SU-DHL-6 (cell line): ENCODE results near the gene ZNF664.

Source experiments
- H2AFZ ChIP-seq: fragments of 200-600 bp; sonication (generic); 2 replicates; pipeline ENCODE4 v1.6.1; 2014; ENCODE audit warnings: low read depth, mild to moderate bottlenecking, moderate library complexity, mixed read lengths, antibody characterized with exemption, low read length; ENCODE audit not compliant: severe bottlenecking
- H3F3A ChIP-seq: fragments of 200-600 bp; shearing (Covaris generic); 2 replicates; pipeline ENCODE4 v1.6.0; 2016; ENCODE audit warnings: antibody characterized with exemption, mild to moderate bottlenecking; ENCODE audit not compliant: insufficient read depth
- H3K27ac ChIP-seq: fragments of 200-600 bp; sonication (generic); 2 replicates; pipeline ENCODE4 v1.5.1; 2016; ENCODE audit warnings: low read depth, mild to moderate bottlenecking, low read length, moderate library complexity, mixed read lengths
- H3K27me3 ChIP-seq: fragments of 200-600 bp; sonication (generic), shearing (Covaris generic); 2 replicates; pipeline ENCODE4 v1.6.0; 2014; ENCODE audit warnings: mild to moderate bottlenecking, low read length
- H3K36me3 ChIP-seq: fragments of 200-600 bp; sonication (generic); 2 replicates; pipeline ENCODE4 v1.6.1; 2014; ENCODE audit warnings: mild to moderate bottlenecking, low read length, mixed read lengths
- H3K4me2 ChIP-seq: fragments of 300-600, 200-600 bp; shearing (Covaris generic), sonication (generic); 2 replicates; pipeline ENCODE4 v1.6.0; 2014; ENCODE audit warnings: low read length, low read depth, mild to moderate bottlenecking; ENCODE audit not compliant: poor library complexity, severe bottlenecking
- H3K4me3 ChIP-seq: fragments of 200-600 bp; sonication (generic); 2 replicates; pipeline ENCODE4 v1.5.1; 2014; ENCODE audit warnings: antibody characterized with exemption, low read length, mild to moderate bottlenecking, mixed read lengths; ENCODE audit not compliant: insufficient read depth, poor library complexity, severe bottlenecking
- H3K79me2 ChIP-seq: fragments of 200-600 bp; sonication (generic); 2 replicates; pipeline ENCODE4 v1.6.1; 2014; ENCODE audit warnings: mild to moderate bottlenecking, low read length, moderate library complexity; ENCODE audit not compliant: insufficient read depth
- H3K9ac ChIP-seq: fragments of 200-600 bp; sonication (generic); 2 replicates; pipeline ENCODE4 v1.7.0; 2014; ENCODE audit warnings: mild to moderate bottlenecking, low read length
- H3K9me2 ChIP-seq: fragments of 200-600 bp; sonication (generic); replicated peaks from 2 replicates; pipeline ENCODE4 v1.6.1; 2014; ENCODE audit warnings: low read length; ENCODE audit not compliant: insufficient read depth
- H3K9me3 ChIP-seq: fragments of 200-600 bp; sonication (generic); 2 replicates; pipeline ENCODE4 v1.6.1; 2014; ENCODE audit warnings: low read length, mixed read lengths; ENCODE audit not compliant: insufficient read depth
- H4K20me1 ChIP-seq: fragments of 200-600 bp; sonication (generic); 2 replicates; pipeline ENCODE4 v1.6.1; 2014; ENCODE audit warnings: low read depth, mild to moderate bottlenecking, antibody characterized with exemption, low read length, moderate library complexity, mixed read lengths
- CTCF ChIP-seq: fragments of 200-600 bp; sonication (generic); IDR thresholded peaks from one replicate; pipeline ENCODE4 v1.5.1; 2017; ENCODE audit warnings: antibody characterized with exemption, mild to moderate bottlenecking, low read length, moderate library complexity; ENCODE audit not compliant: insufficient read depth, poor library complexity, severe bottlenecking
- EZH2phosphoT487 ChIP-seq: fragments of 200-600 bp; sonication (generic), shearing (Covaris generic); conservative IDR thresholded peaks from 2 replicates; pipeline ENCODE4 v1.6.1; 2018; ENCODE audit warnings: mild to moderate bottlenecking, antibody characterized with exemption, low read length, moderate library complexity, mixed read lengths

Gene ZNF664

GRCh38 chr12:123996581-123996980 is 23.6 kb downstream of the ZNF664 start:
- H3K9me3 ChIP-seq = no peaks in the 10 kb centered on the region
- H3K79me2 ChIP-seq = no peaks in the 10 kb centered on the region
- no peak overlapping the region for H2AFZ ChIP-seq
- no peaks in the 10 kb centered on the region for H3K36me3 ChIP-seq
- no peak overlapping the region for H3K4me2 ChIP-seq
- H3F3A ChIP-seq = no peaks in the 10 kb centered on the region
- H4K20me1 ChIP-seq = no peaks in the 10 kb centered on the region
- TF ChIP-seq CTCF = no peak
- no peak for TF ChIP-seq EZH2phosphoT487
- H3K9me2 ChIP-seq = no peaks in the 10 kb centered on the region
- H3K27ac ChIP-seq = no peak overlapping the region
- no peaks in the 10 kb centered on the region for H3K27me3 ChIP-seq
- H3K9ac ChIP-seq = no peak overlapping the region
- no peak overlapping the region for H3K4me3 ChIP-seq

- H3K79me2 ChIP-seq = no peaks in the 10 kb centered on the region
- no peaks in the 10 kb centered on the region for H3F3A ChIP-seq
- no peak overlapping the region for H3K4me2 ChIP-seq
- H4K20me1 ChIP-seq = no peaks in the 10 kb centered on the region
- no peaks in the 10 kb centered on the region for H3K36me3 ChIP-seq
- no peaks in the 10 kb centered on the region for H3K9me3 ChIP-seq
- H3K4me3 ChIP-seq = no peak overlapping the region
- H2AFZ ChIP-seq = no peak overlapping the region
- no peak overlapping the region for H3K9ac ChIP-seq
- no peaks in the 10 kb centered on the region for H3K27me3 ChIP-seq
- no peaks in the 10 kb centered on the region for H3K9me2 ChIP-seq
- no peak overlapping the region for H3K27ac ChIP-seq
- TF ChIP-seq EZH2phosphoT487 (no peak), CTCF (no peak)
Observed at GRCh38 chr12:123997033-123997822, 24.2 kb downstream of the ZNF664 start.

- H3F3A ChIP-seq = no peaks in the 10 kb centered on the region
Observed at GRCh38 chr12:123997908-123998307, 24.9 kb downstream of the ZNF664 start.

More at GRCh38 chr12:123997908-123998307, 24.9 kb downstream of the ZNF664 start:
- Histone ChIP-seq H3K27ac (no peak overlapping the region), H3K36me3 (no peaks in the 10 kb centered on the region), H3K79me2 (no peaks in the 10 kb centered on the region), H2AFZ (no peak overlapping the region), H4K20me1 (no peaks in the 10 kb centered on the region), H3K4me3 (no peak overlapping the region), H3K4me2 (no peak overlapping the region), H3K9me2 (no peaks in the 10 kb centered on the region), H3K9ac (no peak overlapping the region), H3K9me3 (no peaks in the 10 kb centered on the region), H3K27me3 (no peaks in the 10 kb centered on the region)
- TF ChIP-seq CTCF (no peak), EZH2phosphoT487 (no peak)
